DOHH2 (cell line): ENCODE measurements around the gene CARD10.

ENCODE experiments used
- EZH2phosphoT487 ChIP-seq: fragments of 200-600 bp; sonication (generic); IDR thresholded peaks from 2 replicates; pipeline ENCODE4 v1.6.1; 2017; ENCODE audit warnings: borderline replicate concordance, mild to moderate bottlenecking, antibody characterized with exemption, low read length, moderate library complexity, mixed read lengths
- TF ChIP-seq, protein P1 (sequence below): fragments of 200-600 bp; sonication (generic); IDR thresholded peaks from one replicate; pipeline ENCODE4 v1.5.1; 2014; ENCODE audit warnings: antibody characterized with exemption, mild to moderate bottlenecking, low read depth, low read length; ENCODE audit not compliant: poor library complexity, severe bottlenecking

GRCh38 chr22:37476389-37477329 is 42.6 kb downstream of the CARD10 start:
- TF ChIP-seq, protein P1, sequence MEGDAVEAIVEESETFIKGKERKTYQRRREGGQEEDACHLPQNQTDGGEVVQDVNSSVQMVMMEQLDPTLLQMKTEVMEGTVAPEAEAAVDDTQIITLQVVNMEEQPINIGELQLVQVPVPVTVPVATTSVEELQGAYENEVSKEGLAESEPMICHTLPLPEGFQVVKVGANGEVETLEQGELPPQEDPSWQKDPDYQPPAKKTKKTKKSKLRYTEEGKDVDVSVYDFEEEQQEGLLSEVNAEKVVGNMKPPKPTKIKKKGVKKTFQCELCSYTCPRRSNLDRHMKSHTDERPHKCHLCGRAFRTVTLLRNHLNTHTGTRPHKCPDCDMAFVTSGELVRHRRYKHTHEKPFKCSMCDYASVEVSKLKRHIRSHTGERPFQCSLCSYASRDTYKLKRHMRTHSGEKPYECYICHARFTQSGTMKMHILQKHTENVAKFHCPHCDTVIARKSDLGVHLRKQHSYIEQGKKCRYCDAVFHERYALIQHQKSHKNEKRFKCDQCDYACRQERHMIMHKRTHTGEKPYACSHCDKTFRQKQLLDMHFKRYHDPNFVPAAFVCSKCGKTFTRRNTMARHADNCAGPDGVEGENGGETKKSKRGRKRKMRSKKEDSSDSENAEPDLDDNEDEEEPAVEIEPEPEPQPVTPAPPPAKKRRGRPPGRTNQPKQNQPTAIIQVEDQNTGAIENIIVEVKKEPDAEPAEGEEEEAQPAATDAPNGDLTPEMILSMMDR, result peak; percentile 56
- TF ChIP-seq EZH2phosphoT487, result no peak
